SK-MEL-5 (cell line): ENCODE measurements around the gene PAGE4. TPM values are rescaled to one million over a fixed set of nuclear protein-coding genes. Genes with fewer than 3 reads are reported as not detected.

Source experiments
- DNase-seq: peaks from one replicate; pipeline ENCODE4 v3.0.0-alpha.2; 2016; ENCODE audit warnings: low read depth, low spot score
- in situ Hi-C: cut with HindIII; loops from 2 replicates; pipeline ENCODE4 v1.10.0; 2016; ENCODE audit warnings: low sequenced_read_pairs, high pct_unique_total_duplicates, low pct_unique_long_range_greater_than_20kb
- total RNA-seq: library from RNA; depleted of rRNA; stranded (reverse); fragments of >200 nt; shearing (Covaris generic); gene quantifications from 2 replicates; pipeline ENCODE4 v1.2.3, GENCODE V29; 2014; rRNA removed

Gene PAGE4
- total RNA-seq, 1 experiment from 2014 or later = not detected

GRCh38 chrX:49858341-49858740 lies 29.2 kb downstream of the PAGE4 start:
- DNase-seq = no peak
- in situ Hi-C loops = no loop called here

GRCh38 chrX:49859491-49859890 lies 30.4 kb downstream of the PAGE4 start:
- in situ Hi-C loops = no loop called here
- DNase-seq = no peak

- in situ Hi-C loops = no loop called here
- DNase-seq = no peak
These were observed 31.9 kb downstream of the PAGE4 start for GRCh38 chrX:49860867-49861535.

- in situ Hi-C loops = no loop called here
These were observed 33.0 kb downstream of the PAGE4 start for GRCh38 chrX:49862093-49862492.

GRCh38 chrX:49868739-49869138 lies 39.6 kb downstream of the PAGE4 start:
- DNase-seq = no peak
- in situ Hi-C loops = no loop called here

More at GRCh38 chrX:49862093-49862492, 33.0 kb downstream of the PAGE4 start:
- no peak for DNase-seq

GRCh38 chrX:49876750-49877149 lies 47.6 kb downstream of the PAGE4 start:
- in situ Hi-C loops = no loop called here

GRCh38 chrX:49877397-49878101 lies 48.4 kb downstream of the PAGE4 start:
- no peak for DNase-seq
- in situ Hi-C loops = no loop called here

More at GRCh38 chrX:49876750-49877149, 47.6 kb downstream of the PAGE4 start:
- DNase-seq = peak; percentile 60

GRCh38 chrX:49878128-49878833 lies 49.2 kb downstream of the PAGE4 start:
- DNase-seq = no peak
- in situ Hi-C loops = no loop called here

- peak; percentile 91 for DNase-seq
- in situ Hi-C loops = no loop called here
These were observed 49.9 kb downstream of the PAGE4 start, which contains the start of gene USP27X for GRCh38 chrX:49878834-49879655. TSS of gene USP27X (plus strand) at chrX:49879484. CDS start at chrX:49880308, 824 bp downstream.

GRCh38 chrX:49879656-49880277 lies 50.7 kb downstream of the PAGE4 start:
- no peak for DNase-seq
- in situ Hi-C loops = no loop called here

GRCh38 chrX:49880668-49881067 lies 51.6 kb downstream of the PAGE4 start:
- DNase-seq = no peak
- in situ Hi-C loops = no loop called here

Other genes with a start within 250 kb of the PAGE4 start
- gene GAGE12H, start 249.4 kb upstream of the PAGE4 start, total RNA-seq = 22.4 and 25.4 TPM in 2 replicates
- gene GAGE2A, start 239.8 kb upstream of the PAGE4 start, total RNA-seq = 61.3 and 64.8 TPM in 2 replicates
- gene GAGE1, start 230.3 kb upstream of the PAGE4 start, total RNA-seq = 63.9 and 67.5 TPM in 2 replicates
- gene PAGE1, start 133.3 kb upstream of the PAGE4 start, total RNA-seq = 0.27 TPM in 1 of 2 replicates, not detected in the other
- 7.1 and 7.8 TPM in 2 replicates for gene USP27X, start 50.2 kb downstream of the PAGE4 start, total RNA-seq
- 25.9 and 26.8 TPM in 2 replicates for gene CLCN5, start 93.3 kb downstream of the PAGE4 start, total RNA-seq